IMR-90 (cell line): Measurements from ENCODE around the gene ZFR2.

Experiments
- CEBPB ChIP-seq: IDR thresholded peaks from 2 replicates; pipeline ENCODE4 v1.6.1; 2012; ENCODE audit warnings: low read depth, low read length, improper control_type of control experiment
- MAFK ChIP-seq: IDR thresholded peaks from 2 replicates; pipeline ENCODE4 v1.6.1; 2012; ENCODE audit warnings: low read depth, low read length, improper control_type of control experiment
- POLR2A ChIP-seq: IDR thresholded peaks from 2 replicates; pipeline ENCODE4 v1.6.1; 2012; ENCODE audit warnings: mild to moderate bottlenecking, low read depth, low read length
- TF ChIP-seq, protein P1 (sequence below): conservative IDR thresholded peaks from 2 replicates; pipeline ENCODE4 v1.5.1; 2012; ENCODE audit warnings: mild to moderate bottlenecking, low read depth, low read length, improper control_type of control experiment
- TF ChIP-seq, protein P2 (sequence below): fragments of 150-350 bp; IDR thresholded peaks from 2 replicates; pipeline ENCODE4 v1.6.1; 2017; ENCODE audit warnings: mild to moderate bottlenecking, antibody characterized with exemption, low read length, low read depth
- TF ChIP-seq, protein P3 (sequence below): fragments of 150-350 bp; IDR thresholded peaks from 2 replicates; pipeline ENCODE4 v1.6.1; 2016; ENCODE audit warnings: low read depth, mild to moderate bottlenecking, low read length, moderate library complexity, borderline replicate concordance

DNA sequence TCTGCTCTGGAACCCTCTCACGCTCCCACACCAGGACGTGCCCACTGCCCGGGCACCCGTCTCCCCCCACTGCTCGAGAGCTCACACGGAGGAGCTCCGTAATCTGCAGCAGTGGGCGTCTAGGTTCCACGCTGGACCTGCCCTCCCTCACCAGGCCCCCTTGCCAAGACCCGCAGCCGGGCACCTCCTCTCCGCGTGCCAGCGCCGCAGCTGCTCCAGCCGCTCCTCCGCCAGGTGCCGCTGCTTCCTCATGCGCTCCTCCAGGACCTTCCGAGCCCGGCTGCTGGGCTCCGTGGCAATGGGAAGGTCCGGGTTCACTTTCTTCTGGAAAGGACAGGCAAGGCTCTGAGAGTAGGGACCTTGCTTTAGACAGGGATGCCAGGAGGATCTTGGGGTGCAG, 47.7 kb downstream of the ZFR2 start:
- TF ChIP-seq, protein P1, sequence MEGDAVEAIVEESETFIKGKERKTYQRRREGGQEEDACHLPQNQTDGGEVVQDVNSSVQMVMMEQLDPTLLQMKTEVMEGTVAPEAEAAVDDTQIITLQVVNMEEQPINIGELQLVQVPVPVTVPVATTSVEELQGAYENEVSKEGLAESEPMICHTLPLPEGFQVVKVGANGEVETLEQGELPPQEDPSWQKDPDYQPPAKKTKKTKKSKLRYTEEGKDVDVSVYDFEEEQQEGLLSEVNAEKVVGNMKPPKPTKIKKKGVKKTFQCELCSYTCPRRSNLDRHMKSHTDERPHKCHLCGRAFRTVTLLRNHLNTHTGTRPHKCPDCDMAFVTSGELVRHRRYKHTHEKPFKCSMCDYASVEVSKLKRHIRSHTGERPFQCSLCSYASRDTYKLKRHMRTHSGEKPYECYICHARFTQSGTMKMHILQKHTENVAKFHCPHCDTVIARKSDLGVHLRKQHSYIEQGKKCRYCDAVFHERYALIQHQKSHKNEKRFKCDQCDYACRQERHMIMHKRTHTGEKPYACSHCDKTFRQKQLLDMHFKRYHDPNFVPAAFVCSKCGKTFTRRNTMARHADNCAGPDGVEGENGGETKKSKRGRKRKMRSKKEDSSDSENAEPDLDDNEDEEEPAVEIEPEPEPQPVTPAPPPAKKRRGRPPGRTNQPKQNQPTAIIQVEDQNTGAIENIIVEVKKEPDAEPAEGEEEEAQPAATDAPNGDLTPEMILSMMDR: no peak
- TF ChIP-seq CEBPB (no peak), MAFK (no peak), POLR2A (no peak)
- TF ChIP-seq, protein P2, sequence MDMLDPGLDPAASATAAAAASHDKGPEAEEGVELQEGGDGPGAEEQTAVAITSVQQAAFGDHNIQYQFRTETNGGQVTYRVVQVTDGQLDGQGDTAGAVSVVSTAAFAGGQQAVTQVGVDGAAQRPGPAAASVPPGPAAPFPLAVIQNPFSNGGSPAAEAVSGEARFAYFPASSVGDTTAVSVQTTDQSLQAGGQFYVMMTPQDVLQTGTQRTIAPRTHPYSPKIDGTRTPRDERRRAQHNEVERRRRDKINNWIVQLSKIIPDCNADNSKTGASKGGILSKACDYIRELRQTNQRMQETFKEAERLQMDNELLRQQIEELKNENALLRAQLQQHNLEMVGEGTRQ: no peak
- TF ChIP-seq, protein P3, sequence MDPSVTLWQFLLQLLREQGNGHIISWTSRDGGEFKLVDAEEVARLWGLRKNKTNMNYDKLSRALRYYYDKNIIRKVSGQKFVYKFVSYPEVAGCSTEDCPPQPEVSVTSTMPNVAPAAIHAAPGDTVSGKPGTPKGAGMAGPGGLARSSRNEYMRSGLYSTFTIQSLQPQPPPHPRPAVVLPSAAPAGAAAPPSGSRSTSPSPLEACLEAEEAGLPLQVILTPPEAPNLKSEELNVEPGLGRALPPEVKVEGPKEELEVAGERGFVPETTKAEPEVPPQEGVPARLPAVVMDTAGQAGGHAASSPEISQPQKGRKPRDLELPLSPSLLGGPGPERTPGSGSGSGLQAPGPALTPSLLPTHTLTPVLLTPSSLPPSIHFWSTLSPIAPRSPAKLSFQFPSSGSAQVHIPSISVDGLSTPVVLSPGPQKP: no peak
